ENCODE data around the gene TSPAN18. TPM values are rescaled to one million over a fixed set of nuclear protein-coding genes. Genes with fewer than 3 reads are reported as not detected.

The TSPAN18 gene
- total RNA-seq, 4 donors from 2014 or later: 3.6 to 12.4 (median 8.2) TPM

DNA sequence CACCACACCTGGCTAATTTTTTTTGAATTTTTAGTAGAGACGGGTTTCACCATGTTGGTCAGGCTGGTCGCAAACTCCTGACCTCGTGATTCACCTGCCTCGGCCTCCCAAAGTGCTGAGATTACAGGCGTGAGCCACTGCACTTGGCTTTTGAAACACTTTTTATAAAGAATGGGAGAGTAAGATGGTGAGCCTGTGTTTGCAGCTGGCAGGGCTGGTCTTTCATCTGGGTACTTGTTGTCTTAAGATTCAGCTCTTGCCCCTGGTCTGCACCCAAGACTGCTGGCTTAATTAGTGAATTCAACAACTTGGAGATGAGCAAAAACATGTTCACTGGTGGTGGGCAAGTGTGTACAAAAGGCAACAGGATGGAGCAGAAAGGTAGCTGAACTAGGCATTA is 4.0 kb downstream of the TSPAN18 start:
- peaks cover 16 to 50% of the 10 kb centered on the region in 2 donors for H3K4me1 ChIP-seq
- DNase-seq: no peak
- H3K9me3 ChIP-seq: no peaks in the 10 kb centered on the region
- H3K27ac ChIP-seq: peak overlapping the region in 1 of 3 donors; percentile 26
- H3K36me3 ChIP-seq: no peaks in the 10 kb centered on the region
- intact Hi-C loops (cut with DNase I): no loop called here
- no peak overlapping the region for H3K4me3 ChIP-seq (replicated peaks in 1 of 3)
- 86 to 88% methylated on average over 5 of the region's 5 CpGs for WGBS, 2 donors
- no peaks in the 10 kb centered on the region for H3K27me3 ChIP-seq
- TF ChIP-seq, protein P1, sequence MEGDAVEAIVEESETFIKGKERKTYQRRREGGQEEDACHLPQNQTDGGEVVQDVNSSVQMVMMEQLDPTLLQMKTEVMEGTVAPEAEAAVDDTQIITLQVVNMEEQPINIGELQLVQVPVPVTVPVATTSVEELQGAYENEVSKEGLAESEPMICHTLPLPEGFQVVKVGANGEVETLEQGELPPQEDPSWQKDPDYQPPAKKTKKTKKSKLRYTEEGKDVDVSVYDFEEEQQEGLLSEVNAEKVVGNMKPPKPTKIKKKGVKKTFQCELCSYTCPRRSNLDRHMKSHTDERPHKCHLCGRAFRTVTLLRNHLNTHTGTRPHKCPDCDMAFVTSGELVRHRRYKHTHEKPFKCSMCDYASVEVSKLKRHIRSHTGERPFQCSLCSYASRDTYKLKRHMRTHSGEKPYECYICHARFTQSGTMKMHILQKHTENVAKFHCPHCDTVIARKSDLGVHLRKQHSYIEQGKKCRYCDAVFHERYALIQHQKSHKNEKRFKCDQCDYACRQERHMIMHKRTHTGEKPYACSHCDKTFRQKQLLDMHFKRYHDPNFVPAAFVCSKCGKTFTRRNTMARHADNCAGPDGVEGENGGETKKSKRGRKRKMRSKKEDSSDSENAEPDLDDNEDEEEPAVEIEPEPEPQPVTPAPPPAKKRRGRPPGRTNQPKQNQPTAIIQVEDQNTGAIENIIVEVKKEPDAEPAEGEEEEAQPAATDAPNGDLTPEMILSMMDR (IDR thresholded peaks at IDR 0.05): no peak
- TF ChIP-seq POLR2A (IDR thresholded peaks at IDR 0.05): no peak

DNA sequence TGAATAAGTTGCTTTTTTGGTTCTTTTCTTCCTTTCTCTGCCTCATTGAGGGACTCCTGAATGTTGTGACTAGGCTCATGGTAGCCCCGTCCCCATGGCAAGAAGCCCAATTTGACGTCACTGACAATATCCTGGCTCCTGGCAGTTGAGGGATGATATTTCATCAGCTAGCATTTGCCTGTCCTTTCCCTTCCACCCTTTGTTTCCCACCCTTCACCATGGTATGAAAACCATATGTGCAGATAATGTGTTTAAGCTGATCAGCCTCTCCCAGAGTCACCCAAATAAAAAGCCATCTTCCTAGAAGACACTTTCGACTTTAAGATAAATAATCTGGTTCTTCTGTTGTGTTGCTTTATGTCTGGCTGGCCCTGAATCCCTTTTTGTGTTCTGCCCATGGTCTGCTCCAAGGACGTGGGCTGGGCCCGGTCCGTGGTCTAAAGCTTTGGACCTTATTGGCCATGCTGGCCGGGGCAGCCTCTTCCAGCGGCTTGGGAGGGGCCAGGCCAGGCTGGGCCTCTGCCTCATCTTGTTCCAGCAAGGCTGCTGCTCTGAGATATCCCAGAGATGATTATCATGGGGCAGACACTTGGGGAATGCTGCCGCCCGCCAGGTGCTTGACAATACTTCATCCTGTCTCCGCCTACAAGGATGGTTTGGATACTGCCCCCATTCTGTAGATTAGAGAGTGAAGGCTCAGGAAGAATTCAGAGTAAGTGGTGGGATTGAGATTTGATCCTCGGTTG is 5.1 kb downstream of the TSPAN18 start:
- DNase-seq: no peak
- no peaks in the 10 kb centered on the region for H3K27me3 ChIP-seq
- WGBS, 2 donors: 67 to 78% methylated on average over 11 to 12 of the region's 12 CpGs
- H3K4me3 ChIP-seq (replicated peaks in 1 of 3): no peak overlapping the region
- TF ChIP-seq POLR2A (IDR thresholded peaks at IDR 0.05): no peak
- TF ChIP-seq, protein P1 (IDR thresholded peaks at IDR 0.05): no peak
- no peaks in the 10 kb centered on the region for H3K9me3 ChIP-seq
- intact Hi-C loops (cut with DNase I): no loop called here
- no peaks in the 10 kb centered on the region for H3K36me3 ChIP-seq
- peaks cover 12 to 43% of the 10 kb centered on the region in 2 donors for H3K4me1 ChIP-seq
- no peak overlapping the region for H3K27ac ChIP-seq

DNA sequence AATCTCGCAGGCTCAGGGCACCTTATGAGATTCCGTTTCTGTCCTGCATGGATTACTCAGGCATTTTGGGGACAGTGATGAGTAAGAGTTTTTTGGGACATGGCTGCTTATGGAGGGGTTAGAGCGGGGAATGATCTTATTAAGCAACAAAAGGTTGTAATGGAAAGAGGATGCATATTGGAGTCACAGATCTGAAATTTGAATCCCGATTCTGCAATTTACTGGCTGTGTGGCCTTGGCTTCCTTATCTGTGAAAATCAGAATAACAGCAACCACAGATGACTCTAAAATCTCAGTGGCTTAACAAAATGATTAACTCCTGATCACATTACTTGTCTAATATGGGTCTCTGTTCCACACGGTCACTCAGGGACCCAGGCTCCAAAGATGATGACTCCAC is 5.8 kb downstream of the TSPAN18 start:
- WGBS, 2 donors: 89 to 93% methylated on average over 5 of the region's 5 CpGs
- intact Hi-C loops (cut with DNase I): no loop called here
- H3K9me3 ChIP-seq: no peaks in the 10 kb centered on the region
- no peak overlapping the region for H3K27ac ChIP-seq
- no peaks in the 10 kb centered on the region for H3K36me3 ChIP-seq
- H3K27me3 ChIP-seq: no peaks in the 10 kb centered on the region
- H3K4me1 ChIP-seq: peaks cover 9 to 43% of the 10 kb centered on the region in 2 donors
- TF ChIP-seq, protein P1 (IDR thresholded peaks at IDR 0.05): no peak
- no peak for TF ChIP-seq POLR2A (IDR thresholded peaks at IDR 0.05)
- no peak for DNase-seq
- no peak overlapping the region for H3K4me3 ChIP-seq (replicated peaks in 1 of 3)

DNA sequence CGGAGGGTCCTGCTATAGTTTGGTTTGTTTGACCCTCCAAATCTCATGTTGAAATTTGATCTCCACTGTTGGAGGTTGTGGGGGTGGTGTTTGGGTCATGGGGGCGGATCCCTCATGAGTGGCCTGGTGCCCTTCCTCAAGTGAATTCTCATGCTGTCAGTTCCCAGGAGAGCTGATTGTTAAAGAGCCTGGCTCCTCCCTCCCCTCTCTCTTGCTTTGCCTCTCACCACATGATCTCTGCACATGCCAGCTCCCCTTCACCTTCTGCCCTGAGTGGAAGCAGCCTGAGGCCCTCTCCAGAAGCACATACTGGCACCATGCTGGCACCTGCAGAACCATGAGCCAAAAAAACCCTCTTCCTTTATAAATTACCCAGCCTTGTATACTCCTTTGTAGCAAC is 7.1 kb downstream of the TSPAN18 start:
- peaks cover 0 to 36% of the 10 kb centered on the region in 2 donors for H3K4me1 ChIP-seq
- TF ChIP-seq, protein P1 (IDR thresholded peaks at IDR 0.05): no peak
- TF ChIP-seq POLR2A (IDR thresholded peaks at IDR 0.05): no peak
- intact Hi-C loops (cut with DNase I): no loop called here
- H3K27me3 ChIP-seq: no peaks in the 10 kb centered on the region
- no peaks in the 10 kb centered on the region for H3K36me3 ChIP-seq
- no peak overlapping the region for H3K27ac ChIP-seq
- 89 to 100% methylated on average over 1 to 2 of the region's 2 CpGs for WGBS, 2 donors
- no peak for DNase-seq
- no peak overlapping the region for H3K4me3 ChIP-seq (replicated peaks in 1 of 3)
- no peaks in the 10 kb centered on the region for H3K9me3 ChIP-seq

DNA sequence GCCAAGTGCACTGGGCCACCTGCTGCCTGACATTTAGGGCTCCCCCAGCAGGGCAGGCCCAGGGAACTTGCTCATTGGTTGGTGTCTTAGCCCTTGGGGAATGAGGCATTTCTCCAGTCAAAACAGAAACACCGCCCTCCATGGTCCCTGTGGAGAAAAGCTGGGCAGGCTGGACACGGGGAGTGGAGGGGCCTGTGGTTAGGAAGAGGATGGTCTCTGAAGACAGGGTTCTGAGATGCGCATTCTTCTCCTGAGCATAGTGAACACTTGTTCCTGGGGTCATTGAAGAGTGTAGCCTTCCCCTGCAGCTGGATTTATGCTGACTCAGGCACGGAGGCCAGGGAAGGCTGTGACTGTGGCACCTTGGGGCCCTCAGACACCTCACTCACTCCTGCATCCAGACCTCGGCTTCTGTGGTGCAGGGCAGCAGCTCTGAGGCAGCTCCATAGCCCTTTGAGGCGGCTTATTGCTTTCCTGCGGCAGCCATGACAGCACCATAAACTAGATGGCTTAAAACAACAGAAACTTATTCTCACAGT is 8.2 kb downstream of the TSPAN18 start:
- H3K4me1 ChIP-seq: peaks cover 0 to 26% of the 10 kb centered on the region in 2 donors
- no peaks in the 10 kb centered on the region for H3K36me3 ChIP-seq
- H3K27ac ChIP-seq: peak overlapping the region in 1 of 3 donors; percentile 52
- WGBS, 2 donors: 71 to 78% methylated on average over 6 to 7 of the region's 7 CpGs
- H3K4me3 ChIP-seq (replicated peaks in 1 of 3): no peak overlapping the region
- no peak for DNase-seq
- H3K27me3 ChIP-seq: no peaks in the 10 kb centered on the region
- TF ChIP-seq, protein P1 (IDR thresholded peaks at IDR 0.05): no peak
- TF ChIP-seq POLR2A (IDR thresholded peaks at IDR 0.05): no peak
- intact Hi-C loops (cut with DNase I): no loop called here
- H3K9me3 ChIP-seq: no peaks in the 10 kb centered on the region

Data from thyroid gland (tissue), 4 donors.